ACHN (cell line): Measurements from ENCODE around the gene TNRC6C.
A peak's percentile ranks its signal among the peaks of the same experiment; 100 is the strongest.

Experiments
- DNase-seq: peaks from one replicate; pipeline ENCODE4 v3.0.0-alpha.2; 2015
- in situ Hi-C: cut with HindIII; loops from 2 replicates; pipeline ENCODE4 v1.10.0; 2017; ENCODE audit warnings: low sequenced_read_pairs, low pct_ligation_motif_present, low pct_unique_long_range_greater_than_20kb

TNRC6C gene

DNA sequence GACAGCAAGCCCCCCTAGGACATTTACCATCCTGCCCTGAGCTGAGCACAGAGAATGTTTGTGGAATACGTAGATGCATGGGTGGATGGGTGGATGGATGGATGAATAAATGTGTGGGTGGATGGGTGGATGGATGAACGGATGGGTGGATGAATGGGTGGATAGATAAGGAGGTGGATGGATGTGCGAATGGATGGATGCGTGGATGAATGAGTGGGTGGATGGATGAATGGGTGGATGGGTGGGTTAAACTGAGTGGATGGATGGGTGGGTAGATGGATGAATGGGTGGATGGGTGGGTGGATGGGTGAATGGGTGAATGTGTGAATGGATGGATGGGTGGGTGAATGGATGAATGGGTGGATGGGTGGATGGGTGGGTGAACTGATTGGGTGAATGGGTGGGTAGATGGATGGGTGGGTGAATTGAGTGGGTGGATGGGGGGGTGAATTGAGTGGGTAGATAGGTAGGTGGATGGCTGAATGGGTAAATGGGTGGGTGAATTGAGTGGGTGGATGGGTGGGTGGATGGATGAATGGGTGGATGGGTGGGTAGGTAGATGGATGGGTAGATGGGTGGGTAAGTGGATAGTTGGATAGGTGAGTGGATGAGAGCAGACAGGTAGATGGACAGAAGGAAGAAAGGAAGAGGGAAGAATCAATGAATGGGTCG is 164.9 kb downstream of the TNRC6C start:
- DNase-seq, result no peak
- in situ Hi-C loops, result no loop called here

DNA sequence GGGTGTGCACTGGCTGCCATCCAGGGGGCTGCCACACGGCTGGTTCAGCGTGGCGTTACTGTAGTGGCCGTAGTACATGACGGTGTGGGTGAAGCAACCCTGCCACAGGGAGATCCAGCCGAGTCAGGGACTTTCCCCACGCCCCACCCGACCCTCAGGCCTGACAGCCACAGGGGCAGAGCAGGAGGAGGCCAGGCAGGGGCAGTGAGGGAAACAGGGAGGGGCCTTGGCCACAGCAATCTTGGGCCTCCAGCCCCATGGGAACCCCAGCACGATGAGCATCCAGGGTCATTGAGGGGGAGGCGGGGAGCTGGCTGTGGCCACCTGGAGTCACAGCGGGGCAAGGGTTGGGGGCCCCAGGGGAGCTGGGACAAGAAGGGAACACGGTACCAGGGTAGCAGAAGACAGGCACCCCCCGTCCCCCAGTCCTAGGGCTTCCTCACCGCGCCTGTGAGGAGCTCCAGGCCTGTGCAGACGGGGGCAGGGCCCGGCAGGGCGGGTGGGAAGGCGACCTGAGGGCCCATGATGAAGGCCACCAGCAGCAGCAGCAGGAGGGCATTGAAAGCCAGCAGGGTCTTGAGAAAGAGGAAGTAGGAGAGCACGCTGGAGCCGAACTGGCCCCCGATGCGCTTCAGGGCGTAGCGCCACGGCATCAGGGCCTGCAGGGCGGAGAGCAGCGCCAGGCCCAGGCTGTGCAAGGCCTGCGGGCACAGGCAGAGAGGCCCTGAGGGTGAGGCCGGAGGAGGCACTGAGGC is 165.8 kb downstream of the TNRC6C start:
- DNase-seq, result no peak
- in situ Hi-C loops, result no loop called here

DNA sequence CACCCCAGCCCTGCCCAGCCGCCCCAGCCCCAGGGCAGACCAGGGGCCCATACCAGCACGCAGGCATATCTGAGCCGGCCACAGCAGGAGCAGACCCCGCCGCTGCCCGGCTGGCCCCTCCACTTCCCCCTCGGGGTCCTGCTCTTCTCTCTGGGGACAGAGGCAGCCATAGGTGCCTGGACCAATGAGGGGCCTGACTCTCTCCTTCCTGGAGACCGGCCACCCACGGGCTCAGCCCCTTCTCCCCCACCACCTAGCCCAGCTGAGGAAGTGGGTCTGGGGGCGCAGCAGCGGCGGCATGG is 166.3 kb downstream of the TNRC6C start:
- in situ Hi-C loops, result no loop called here

DNA sequence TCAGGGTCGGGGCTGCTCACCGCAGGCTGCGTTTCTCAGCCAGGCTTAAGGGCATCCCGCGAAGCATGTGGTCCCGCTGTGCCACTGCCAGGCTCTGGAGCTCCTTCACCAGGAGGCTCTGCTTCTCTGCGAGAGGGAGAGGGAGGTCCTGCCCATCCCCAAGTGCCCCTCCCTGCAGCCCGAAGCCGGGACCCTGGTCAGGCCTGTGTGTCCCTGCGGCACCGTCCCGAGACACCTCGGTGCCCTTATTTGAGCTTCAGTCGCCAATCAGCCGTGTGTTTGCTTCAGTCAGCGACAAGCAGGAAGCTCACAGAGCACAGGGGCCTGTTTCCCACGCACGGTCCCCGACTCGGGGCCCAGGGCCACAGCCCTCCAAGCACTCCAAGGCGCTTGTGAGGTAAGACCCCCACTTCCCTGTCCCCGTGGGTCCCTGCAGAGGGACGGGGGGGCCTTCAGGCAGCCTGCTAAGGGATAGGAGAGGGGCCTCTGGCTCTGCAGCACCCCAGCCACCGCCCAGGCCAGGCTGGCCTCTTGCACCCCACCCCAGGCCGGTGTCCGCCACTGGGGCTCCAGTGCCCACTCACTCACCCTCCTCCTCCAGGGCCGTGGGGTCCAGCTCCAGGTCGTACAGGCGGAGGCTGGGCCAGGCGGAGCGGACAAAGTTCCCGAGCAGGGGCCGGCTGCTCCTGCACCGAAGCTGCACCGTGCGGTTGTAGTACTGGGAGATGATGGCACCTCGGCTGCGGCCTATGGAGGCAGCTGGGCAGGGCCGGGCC is 166.8 kb downstream of the TNRC6C start:
- no peak for DNase-seq
- in situ Hi-C loops, result no loop called here

More for the DNA sequence above, 166.3 kb downstream of the TNRC6C start:
- no peak for DNase-seq

DNA sequence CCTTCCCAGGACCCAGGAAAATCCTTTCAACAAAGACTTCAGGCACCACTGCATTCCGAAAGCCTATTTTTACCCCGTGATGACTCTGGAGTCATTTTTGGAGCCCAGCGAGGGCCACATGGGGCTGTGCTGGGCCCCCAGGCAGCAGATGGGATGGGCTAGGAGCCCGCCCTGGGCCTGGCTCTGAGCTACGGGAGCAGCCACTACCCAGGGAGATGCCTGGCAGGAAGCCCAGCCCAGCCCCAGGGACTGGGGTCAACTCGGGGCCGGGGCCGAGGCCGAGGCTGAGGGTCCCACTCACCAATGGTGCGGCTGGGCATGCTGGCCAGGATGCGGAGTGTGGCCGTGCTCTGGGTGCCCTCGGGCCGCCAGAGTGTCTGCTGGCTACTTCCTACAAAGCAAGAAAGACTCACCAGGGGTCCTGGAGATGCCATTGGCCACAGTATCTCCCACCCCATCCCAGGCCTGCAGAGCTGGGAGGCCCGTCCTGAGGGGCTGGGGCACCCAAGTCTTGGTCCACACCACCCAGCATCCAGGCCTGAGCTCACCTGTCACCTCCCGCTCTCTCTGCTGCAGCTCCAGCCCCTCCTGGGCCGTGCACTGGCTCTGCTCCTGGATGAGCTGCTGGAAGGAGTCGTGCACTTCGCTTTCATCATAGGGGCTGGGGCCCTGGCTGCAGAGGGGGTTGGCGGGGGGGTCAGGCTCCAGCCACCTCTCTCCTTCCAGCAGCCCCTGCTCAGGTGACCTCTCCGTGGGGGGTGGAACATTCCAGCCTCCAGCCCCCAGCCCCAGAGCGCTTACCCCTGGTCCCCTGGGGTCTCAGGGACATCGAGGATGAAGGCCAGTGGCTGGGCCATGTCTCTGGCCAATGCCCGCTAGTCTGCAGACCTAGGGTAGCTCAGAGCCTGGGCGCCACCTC is 167.7 kb downstream of the TNRC6C start:
- in situ Hi-C loops, result no loop called here
- no peak for DNase-seq

DNA sequence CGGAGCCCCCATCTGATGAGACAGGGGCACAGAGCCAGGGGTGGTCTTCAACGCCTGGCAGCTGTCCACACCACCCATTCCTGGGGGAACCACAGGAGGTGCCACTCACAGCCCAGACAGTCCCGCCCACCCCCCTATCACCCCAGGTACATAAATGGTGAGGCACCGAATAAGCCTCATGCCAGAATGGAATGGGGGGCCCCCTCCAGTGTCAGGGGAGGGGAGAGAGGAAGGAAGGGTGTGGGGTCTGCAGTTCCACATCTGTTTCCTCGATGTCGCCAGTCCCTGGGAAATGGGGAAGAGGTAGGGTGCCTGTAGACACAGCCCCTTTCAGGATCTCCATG is 168.4 kb downstream of the TNRC6C start:
- in situ Hi-C loops, result no loop called here
- no peak for DNase-seq

DNA sequence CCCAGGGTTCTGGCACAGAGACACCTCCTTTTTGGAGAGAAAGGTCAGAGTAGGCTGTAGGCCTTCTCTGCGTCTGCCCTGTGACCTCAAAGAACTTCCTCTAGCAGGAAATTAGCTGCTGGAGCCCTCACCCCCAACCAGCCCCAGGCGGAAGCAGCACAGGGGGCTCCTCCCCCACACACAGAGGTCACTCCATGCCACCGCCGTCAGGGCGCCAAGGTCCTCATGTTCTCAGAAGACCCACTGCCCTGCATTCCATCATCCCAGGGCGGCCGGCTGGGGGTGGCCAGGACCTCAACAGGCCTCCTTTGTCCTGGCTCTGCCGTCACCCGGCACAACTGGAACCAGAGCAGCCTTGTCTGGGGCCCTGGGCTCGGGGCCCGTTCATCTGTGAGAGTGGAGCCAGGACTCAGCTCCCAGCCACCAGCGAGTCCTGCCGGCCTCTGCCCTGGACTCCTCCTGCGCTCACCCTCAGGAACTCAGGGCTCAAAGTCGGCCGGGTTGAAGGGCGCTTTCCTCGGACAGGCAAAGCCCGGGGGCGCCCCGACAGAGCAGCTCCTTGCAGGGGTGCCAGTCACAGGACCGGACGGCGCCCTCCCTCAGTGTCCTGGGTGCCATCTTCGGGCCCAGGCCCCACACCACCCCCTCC is 168.9 kb downstream of the TNRC6C start:
- in situ Hi-C loops, result no loop called here
- DNase-seq, result no peak

DNA sequence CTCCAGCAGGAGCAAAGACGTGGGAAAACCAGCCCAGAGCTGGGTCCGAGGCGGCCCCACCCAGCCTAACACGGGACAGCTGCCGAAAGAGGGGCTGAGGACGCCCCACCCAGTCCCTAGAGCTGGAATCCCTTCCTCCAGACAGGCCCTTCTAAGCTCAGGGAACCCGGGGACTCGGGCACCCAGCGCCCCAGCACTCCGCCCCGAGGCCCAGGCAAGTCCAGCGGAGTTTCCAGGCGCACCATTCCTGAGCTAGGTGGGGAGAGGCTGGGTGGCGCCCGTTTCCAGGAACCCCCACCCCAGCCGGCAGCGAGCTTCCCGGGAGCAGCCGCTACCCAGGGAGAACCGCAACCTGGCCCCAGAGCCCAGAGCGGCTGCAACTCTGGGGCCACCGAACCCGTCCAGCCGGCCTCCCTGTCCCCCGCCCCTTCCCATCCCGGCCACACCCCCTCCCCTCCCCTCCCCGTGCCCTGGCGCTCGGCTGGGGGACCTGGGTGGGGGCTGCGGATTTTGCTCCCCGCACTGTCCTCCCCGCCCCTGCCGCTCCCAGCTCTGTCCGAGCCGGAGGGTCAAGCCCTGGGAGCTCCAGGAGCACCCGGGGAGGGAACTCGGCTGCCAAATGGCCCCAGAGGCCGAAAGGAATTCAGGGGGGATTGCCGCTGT is 169.5 kb downstream of the TNRC6C start:
- in situ Hi-C loops, result no loop called here
- DNase-seq, result no peak

DNA sequence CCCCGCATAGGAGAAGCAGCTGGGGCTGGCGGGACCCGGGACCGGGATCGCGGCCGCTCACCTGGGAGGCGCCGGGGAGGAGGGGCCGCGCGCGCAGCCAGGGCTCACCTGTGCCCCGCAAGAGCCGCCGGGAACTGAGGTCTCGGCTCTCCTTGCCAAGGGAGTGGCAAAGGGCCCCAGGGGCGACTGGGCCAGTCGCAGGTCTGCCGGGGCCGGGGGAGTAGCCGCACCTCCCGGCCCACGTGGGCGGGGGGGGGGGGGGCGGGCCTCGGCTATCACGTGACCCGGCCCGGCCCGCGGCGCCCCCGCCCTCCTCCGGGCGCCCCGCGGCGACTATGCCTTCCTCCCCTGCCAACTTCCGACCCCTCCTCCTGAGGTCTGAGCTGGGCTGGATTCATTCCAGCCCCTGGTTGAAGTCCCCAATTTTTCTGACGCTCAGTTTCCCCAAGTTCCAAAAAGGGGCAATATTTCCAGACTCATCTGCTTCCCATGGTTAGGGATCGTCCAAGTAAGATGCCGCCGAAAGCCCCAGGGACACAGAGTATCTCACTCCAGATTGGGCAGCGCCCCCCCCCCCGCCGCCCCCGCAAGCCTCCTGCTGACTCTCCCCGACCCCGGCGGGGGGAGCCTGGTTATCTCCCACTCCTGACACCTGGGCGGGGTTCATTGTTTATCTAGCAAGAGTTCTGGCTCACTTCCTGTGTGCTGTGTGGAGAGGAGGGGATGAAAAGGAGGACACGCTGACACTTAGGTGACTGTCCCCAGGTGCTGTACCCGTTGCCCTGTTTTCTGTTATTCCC is 170.2 kb downstream of the TNRC6C start, which contains the start of gene TMC6:
TSS of gene TMC6 (minus strand) at position 205 of the 800 bp plus-strand sequence. CDS start 1,923 bp downstream, outside the sequence.
- in situ Hi-C loops, result no loop called here
- DNase-seq, result peak; percentile 49

DNA sequence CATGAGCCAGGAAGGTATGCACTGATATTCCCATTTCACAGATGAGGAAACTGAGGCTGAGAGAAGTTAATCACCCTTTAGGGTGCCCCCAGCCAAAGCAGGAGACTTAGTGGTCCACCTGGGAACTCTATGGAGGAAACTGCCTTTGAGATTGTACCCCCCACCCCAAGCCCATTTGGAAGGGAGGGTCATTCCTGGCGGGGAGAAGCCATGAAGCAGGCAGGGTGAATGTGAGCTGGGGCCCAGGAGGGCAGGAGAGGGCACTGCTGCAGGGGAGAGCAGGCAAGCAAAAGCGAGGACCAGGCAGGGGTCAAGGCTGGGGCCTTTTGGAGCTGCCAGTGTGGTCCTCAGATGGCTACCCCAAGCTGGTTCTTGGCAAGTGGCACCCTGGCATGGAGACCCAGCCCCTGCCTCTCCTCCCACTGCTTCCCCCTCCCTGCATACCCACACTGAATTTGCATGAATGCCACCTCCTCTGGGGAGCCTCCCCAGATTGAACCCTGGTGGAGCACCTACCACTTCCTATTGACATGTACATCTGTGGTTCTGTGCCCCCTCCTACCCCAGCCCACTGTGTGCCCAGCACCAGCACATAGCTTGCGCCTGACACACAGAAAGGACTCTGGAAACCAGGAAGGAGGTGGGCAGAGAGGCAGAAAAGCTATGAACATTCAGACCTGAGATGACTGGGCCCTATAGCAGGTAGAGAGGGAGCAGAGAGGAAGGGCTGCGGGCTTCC is 171.0 kb downstream of the TNRC6C start:
- DNase-seq, result no peak
- in situ Hi-C loops, result no loop called here

DNA sequence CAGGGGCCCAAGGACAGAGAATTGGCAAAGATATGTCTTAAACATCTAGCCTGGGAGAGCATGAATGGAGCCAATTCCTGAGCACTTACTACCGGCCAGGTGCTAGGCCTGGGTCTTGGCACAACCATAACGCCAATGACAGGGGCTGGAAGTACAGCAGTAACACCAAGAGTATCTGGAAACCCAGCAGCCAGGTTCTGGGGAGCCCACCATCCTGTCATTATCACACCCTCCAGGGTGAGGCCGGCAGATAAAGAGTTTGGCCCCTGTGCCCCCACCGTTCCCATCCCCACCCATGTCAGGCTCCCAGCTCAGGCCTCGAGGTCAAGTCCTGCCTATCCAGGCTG is 171.6 kb downstream of the TNRC6C start:
- no peak for DNase-seq
- in situ Hi-C loops, result no loop called here

DNA sequence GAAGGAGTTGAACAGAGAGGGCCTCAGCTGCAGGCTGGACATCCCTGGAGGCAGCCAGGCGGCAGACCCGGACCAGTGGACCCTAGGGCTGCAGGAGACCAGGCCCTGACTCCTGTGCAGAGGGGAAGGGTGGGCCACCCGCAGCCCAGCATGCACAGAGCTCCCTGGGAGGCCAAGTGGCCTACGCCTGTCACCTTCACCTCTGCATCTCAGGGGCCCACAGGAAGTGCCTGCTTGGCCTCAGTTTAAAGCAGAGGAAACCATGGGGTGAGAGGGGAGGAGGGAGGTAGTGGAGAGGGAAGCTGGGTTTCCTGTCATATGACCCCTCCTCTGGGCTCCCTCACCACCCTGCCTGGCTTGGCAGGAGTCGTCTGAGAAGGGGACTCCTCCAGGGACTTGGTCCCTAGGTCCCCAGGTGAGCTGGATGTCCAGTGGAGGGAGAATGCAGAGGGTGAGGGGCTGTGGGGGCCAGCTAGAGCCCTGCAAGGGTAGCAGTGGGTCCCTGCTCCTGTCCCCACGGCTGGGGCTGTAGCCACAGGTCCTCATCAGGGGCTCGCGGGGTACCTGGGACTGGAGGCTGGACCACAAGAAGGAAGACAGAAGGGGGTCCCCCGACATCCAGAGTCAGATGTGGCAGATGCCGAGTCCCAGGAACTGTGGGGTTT is 172.1 kb downstream of the TNRC6C start, which contains the start of gene TMC8:
TSS of gene TMC8 (plus strand) at position 335 of the 665 bp plus-strand sequence. CDS start 818 bp downstream, outside the sequence.
- in situ Hi-C loops, result no loop called here
- no peak for DNase-seq

DNA sequence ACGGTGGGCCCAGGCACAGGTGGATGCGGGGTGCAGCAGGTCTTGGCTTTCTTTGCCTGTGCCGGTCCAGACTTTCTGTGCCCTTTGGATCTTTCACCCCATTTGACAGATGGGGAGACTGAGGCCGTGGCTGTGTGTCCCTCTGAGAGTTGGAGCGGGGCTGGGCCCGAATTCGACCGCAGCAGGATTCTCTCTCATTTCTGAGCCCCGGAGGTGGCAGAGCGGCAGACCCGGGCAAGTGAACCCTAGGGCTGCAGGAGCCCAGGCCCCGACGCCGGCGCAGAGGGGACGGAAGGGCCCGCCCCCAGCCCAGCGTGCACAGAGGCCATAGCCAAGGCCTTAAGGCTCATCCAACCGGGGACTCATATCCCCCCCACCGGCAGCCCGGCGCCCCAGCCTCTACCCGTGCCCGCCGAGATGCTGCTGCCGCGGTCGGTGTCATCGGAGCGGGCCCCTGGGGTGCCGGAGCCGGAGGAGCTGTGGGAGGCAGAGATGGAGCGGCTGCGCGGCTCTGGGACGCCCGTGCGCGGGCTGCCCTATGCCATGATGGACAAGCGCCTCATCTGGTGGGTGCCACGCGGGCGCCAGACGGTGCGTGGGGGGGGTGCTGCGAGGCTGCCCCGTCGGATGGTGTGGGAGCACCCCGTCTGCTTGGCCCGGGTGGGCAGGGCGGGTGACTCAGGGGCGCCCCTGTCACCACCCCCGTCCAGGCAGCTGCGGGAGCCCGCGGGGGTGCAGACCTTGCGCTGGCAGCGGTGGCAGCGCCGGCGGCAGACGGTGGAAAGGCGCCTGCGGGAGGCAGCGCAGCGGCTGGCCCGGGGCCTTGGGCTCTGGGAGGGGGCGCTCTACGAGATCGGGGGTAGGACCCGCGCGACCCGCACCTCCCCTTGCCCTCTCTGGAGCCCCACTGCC is 172.9 kb downstream of the TNRC6C start:
- in situ Hi-C loops, result no loop called here
- DNase-seq, result no peak

DNA sequence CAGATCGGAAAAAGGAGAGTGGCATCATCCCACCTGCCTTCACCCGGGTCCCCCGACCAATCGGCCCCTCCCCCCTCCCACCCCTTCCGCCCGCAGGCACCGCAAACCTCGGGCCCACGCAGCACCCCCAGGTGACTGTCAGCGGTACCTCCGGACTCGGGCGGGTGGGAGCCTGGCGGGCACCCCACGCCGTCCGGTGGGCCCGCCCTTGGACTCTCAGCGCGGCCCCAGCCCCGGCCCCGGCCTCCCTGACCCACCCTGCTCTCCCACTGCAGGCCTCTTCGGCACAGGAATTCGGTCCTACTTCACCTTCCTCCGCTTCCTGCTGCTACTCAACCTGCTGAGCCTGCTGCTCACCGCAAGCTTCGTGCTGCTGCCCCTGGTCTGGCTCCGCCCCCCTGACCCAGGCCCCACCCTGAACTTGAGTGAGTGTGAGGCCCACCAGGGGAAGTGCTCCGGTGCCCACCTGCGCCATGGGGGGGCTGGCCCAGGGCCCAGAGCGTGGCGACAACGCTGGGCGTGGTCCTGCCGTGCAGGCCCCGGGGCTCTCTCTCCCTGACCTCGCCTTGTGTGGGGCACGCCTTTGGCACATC is 173.7 kb downstream of the TNRC6C start:
- no peak for DNase-seq
- in situ Hi-C loops, result no loop called here

DNA sequence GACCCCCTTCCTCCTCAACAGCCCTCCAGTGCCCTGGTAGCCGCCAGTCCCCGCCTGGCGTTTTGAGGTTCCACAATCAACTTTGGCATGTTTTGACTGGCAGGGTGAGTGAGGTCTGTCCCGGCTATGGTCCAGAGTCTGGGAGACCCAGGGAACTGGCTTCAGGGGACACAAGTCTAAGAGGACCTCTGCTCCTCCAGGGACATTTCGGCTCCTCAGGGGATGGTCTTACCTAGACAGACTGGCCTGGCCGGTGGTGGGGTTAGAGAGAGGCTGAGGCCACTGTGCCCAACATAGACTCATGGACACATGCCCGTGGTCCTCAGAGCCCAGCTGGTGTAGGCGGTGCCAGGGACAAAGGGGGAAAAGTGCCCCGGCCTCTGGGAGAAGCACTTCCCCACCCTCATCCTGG is 174.3 kb downstream of the TNRC6C start:
- DNase-seq, result no peak
- in situ Hi-C loops, result no loop called here
